ENCODE data around the gene ARRB1. TPM values are rescaled to one million over a fixed set of nuclear protein-coding genes. Genes with fewer than 3 reads are reported as not detected.

The ARRB1 gene
- total RNA-seq, 1 experiment from 2014 or later, result 116 TPM

- BruUV-seq (replicated peaks), result no TSS peak
- ChIA-PET CTCF (interaction anchor here (0.5 to 14.2 kb wide), 25 partner anchors 8 to 493 kb away, joined by 3 to 437 read pairs (median 7); no protein-coding TSS in a partner anchor), POLR2A (interaction anchor here (0.6 to 0.7 kb wide), 2 partner anchors 27 to 188 kb away, joined by 3 read pairs; no protein-coding TSS in a partner anchor)
- Histone ChIP-seq H3K9me3 (no peaks in the 10 kb centered on the region), H3K4me1 (peaks cover 10% of the 10 kb centered on the region; the same call in 1 of the 2 replicates), H3K4me3 (ENCODE audit: low read depth, low read length) (peak overlapping the region; percentile 47), H3K27me3 (replicated peaks; ENCODE audit: control insufficient read depth, insufficient read depth, low read length) (peaks cover 6% of the 10 kb centered on the region), H3K36me3 (ENCODE audit: control insufficient read depth, insufficient read depth, low read length) (no peaks in the 10 kb centered on the region)
- Mint-ChIP-seq H3K36me3 (ENCODE audit: insufficient read depth, unreplicated experiment) (no peaks in the 10 kb centered on the region), H3K9me3 (ENCODE audit: unreplicated experiment) (no peaks in the 10 kb centered on the region), H3K4me1 (ENCODE audit: low read depth, unreplicated experiment) (no peaks in the 10 kb centered on the region), H3K27ac (ENCODE audit: unreplicated experiment) (no peak overlapping the region), H3K4me3 (ENCODE audit: unreplicated experiment) (peak overlapping the region; percentile 62), H3K27me3 (ENCODE audit: insufficient read depth, unreplicated experiment) (peaks cover 30% of the 10 kb centered on the region)
- peak; percentile 88 to 99 for DNase-seq
- intact Hi-C loops (cut with micrococcal nuclease; ENCODE audit: unreplicated experiment), result loop anchor here (1.0 to 10.0 kb wide), 6 partner anchors 27 to 536 kb away; no protein-coding TSS in a partner anchor
- TF ChIP-seq, protein P1, sequence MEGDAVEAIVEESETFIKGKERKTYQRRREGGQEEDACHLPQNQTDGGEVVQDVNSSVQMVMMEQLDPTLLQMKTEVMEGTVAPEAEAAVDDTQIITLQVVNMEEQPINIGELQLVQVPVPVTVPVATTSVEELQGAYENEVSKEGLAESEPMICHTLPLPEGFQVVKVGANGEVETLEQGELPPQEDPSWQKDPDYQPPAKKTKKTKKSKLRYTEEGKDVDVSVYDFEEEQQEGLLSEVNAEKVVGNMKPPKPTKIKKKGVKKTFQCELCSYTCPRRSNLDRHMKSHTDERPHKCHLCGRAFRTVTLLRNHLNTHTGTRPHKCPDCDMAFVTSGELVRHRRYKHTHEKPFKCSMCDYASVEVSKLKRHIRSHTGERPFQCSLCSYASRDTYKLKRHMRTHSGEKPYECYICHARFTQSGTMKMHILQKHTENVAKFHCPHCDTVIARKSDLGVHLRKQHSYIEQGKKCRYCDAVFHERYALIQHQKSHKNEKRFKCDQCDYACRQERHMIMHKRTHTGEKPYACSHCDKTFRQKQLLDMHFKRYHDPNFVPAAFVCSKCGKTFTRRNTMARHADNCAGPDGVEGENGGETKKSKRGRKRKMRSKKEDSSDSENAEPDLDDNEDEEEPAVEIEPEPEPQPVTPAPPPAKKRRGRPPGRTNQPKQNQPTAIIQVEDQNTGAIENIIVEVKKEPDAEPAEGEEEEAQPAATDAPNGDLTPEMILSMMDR (IDR thresholded peaks at IDR 0.05; ENCODE audit: insufficient read depth in 1 of 2, low read depth in 1 of 2, low read length in 1 of 2, severe bottlenecking in 1 of 2, unreplicated experiment in 1 of 2), result peak; percentile 67 to 99
Measured at GRCh38 chr11:75241036-75241905, 110.2 kb downstream of the ARRB1 start.

DNA sequence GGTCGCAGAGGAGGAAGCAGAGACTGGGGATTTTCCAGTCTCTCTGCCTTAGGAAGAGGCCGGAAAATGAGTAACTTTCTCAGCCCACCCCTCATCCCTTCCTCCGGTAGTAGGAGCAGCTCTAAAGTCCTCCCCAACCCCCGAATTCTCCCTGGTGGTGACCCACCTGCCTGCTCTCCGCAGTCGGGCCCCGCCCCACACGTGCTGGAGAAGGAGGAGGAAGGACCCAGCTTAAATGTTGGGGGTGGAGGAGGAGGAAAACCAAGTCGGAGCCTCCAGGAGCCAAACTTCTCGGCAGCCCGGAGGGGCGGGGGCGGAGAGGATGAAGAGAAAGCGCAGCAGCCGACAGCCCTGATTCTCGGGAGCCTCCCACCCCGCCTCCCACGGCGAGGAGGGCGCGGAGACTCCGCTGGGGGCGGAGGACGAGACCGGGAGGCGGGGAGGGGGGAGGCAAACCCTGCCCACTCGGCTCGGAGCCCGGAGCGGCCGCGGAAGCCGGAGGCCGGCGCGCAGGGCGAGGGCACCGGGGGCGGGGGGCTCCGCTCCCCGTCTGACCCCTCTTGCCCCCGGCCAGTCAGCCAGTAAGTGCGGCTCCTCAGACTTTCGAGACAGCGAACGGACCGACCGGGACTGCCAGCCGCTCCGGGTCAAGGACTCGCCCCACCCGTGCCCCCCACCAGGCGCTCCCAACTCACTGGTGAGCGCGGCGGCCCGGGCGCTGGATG is 111.0 kb downstream of the ARRB1 start, which contains the start of gene TPBGL:
TSS of gene TPBGL (plus strand) at position 464 of the 725 bp plus-strand sequence. CDS start 276 bp downstream, outside the sequence.
- Histone ChIP-seq H3K9me3 (no peaks in the 10 kb centered on the region), H3K4me3 (ENCODE audit: low read depth, low read length) (peak within 1 kb of the TSS; percentile 47), H3K36me3 (ENCODE audit: control insufficient read depth, insufficient read depth, low read length) (no peaks in the 10 kb centered on the region), H3K4me1 (peaks cover 10% of the 10 kb centered on the region; the same call in 1 of the 2 replicates), H3K27me3 (replicated peaks; ENCODE audit: control insufficient read depth, insufficient read depth, low read length) (peaks cover 6% of the 10 kb centered on the region)
- H3K27ac Mint-ChIP-seq (ENCODE audit: unreplicated experiment), result no peak within 1 kb of the TSS
- no TSS peak for BruUV-seq (replicated peaks)
- CTCF ChIA-PET, result interaction anchor here (0.6 to 14.2 kb wide), 17 partner anchors 8 to 496 kb away, joined by 4 to 437 read pairs (median 13); no protein-coding TSS in a partner anchor
- TF ChIP-seq, protein P1 (IDR thresholded peaks at IDR 0.05; ENCODE audit: insufficient read depth in 1 of 2, low read depth in 1 of 2, low read length in 1 of 2, severe bottlenecking in 1 of 2, unreplicated experiment in 1 of 2), result no peak
- peak; percentile 53 to 55 for DNase-seq
- POLR2A ChIA-PET, result interaction anchor here (0.7 kb wide), 1 partner anchor 26 kb away, joined by 3 read pairs; no protein-coding TSS in a partner anchor
- H3K9me3 Mint-ChIP-seq (ENCODE audit: unreplicated experiment), result no peaks in the 10 kb centered on the region
- intact Hi-C loops (cut with micrococcal nuclease; ENCODE audit: unreplicated experiment), result loop anchor here (1.0 to 10.0 kb wide), 6 partner anchors 26 to 536 kb away; no protein-coding TSS in a partner anchor
- H3K36me3 Mint-ChIP-seq (ENCODE audit: insufficient read depth, unreplicated experiment), result no peaks in the 10 kb centered on the region
- peak within 1 kb of the TSS; percentile 78 for H3K4me3 Mint-ChIP-seq (ENCODE audit: unreplicated experiment)
- H3K27me3 Mint-ChIP-seq (ENCODE audit: insufficient read depth, unreplicated experiment), result peaks cover 30% of the 10 kb centered on the region
- H3K4me1 Mint-ChIP-seq (ENCODE audit: low read depth, unreplicated experiment), result no peaks in the 10 kb centered on the region

Measured in Caco-2 (cell line).